Stimulated activated CD8-positive, alpha-beta memory T cell treated with anti-CD3 and anti-CD28 coated beads, Interleukin-4, amount 100 ng/mL, for 24 hours (primary cell): ENCODE data around the gene RNF214.

Experiments
- DNase-seq: peaks from one replicate; pipeline ENCODE4 v3.0.0-alpha.2; 2020; ENCODE audit warnings: low read depth

Gene RNF214

DNA sequence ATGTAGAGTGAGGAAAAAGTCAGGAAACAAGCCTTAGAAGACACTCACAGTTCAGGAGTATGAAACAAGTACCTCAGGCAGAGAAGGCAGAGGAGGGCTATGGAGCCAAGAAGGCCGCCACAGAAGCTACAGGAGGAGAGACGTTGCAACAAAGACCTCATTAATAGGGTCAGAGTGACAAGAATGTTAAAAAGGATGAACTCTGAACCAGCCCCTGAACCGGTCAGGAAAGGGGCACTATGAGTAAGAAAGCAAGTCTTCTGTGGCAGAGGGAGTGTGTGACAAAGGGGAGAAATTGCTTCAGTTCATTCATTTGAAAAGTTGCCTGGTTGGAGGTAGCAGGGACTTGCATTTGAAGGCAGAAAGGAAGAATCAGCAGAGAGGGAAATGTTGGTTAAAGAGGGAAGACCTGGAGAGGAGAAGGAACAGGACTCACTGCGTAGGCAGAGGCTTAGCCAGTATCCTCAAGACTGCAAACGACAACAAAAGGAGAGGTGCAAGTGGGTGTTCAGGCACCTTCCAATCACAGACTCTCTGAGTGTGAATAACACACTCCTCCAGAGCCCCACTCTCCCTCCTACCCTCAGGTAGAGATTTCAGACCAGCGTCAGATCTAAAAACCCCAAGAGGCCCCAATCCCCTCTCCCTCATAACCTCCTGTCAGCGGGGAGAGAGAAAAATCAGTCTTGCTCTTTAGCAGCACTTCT is 17.9 kb upstream of the RNF214 start:
- DNase-seq = no peak

DNA sequence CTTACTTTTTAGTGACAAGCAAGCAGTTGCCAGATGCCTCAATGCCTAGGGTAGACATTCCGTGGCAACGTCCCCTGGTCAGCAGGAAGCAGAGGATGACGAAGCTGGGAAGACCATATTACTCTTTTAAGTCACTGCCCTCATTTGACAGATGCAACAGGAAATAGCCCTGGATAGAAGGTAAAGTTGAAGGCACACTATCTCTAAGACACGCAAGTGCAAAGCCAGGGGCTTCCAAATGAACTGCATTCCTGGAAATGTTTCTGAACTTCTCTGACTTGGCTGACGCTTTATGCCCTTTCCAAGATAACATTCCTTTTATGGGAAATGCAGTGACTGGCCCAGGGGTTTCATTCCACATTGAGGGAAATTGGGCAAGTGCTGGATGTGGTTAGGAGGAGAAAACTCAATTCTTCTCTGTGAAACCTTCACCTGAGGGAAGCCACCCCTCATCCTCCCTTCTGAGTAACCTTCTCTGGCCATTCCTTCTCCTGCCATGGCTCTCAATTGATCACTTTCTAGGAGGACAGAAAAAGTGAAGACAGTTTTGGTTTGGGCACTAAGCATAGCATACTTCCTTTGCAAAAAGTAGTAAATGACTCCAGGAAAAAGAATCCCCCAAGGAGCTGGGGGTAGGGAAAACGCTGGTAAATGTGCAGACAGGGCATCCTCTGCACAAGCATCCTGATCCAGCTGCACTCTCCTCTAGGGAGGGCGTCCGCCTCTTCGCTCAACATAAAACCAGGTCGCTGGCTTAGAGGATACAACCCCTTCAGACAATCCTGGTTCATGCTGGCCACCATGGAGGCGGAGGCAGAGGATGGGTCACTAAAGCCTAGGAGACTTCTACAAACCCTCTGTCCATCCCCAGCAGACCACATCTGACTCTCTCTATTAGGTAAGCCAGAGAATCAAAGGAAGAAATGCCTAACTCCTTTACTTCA is 15.1 kb upstream of the RNF214 start:
- no peak for DNase-seq

DNA sequence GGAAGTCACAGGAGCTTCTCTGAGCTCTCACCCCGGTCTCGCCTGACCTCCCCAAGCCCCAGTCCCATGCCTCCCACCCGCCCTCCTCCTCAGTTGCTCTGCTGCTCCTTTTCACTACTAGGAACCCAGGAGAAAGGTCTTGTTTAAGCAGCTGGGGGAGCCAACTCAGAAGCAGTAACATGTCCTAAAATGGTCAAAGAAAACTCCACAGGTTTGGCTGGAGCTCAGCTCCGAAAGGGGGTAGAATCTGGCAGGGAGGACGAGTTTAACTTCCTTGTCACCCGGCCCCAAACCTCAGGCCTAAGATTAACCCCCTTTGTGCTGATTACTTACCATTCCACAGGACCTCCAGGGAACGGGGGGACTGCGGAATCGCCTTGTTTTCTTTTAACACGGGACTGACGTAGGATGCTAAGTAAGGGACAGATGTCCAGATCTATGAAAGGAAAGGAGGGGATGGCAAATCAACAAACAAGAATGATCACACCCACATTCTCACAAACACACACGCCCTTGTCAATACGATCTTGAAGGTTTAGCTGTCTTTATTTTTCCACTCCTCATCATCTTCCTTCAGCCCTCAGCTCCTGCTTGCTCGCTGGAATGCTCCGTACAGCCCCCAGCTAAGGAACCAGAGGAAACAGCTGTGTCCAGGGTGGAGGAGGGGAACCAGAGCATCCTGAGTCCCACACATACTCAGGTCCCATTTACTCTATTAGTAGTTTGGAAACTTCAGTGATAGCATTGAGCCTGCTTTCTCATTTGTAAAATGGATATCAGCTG is 14.1 kb upstream of the RNF214 start:
- DNase-seq = no peak

DNA sequence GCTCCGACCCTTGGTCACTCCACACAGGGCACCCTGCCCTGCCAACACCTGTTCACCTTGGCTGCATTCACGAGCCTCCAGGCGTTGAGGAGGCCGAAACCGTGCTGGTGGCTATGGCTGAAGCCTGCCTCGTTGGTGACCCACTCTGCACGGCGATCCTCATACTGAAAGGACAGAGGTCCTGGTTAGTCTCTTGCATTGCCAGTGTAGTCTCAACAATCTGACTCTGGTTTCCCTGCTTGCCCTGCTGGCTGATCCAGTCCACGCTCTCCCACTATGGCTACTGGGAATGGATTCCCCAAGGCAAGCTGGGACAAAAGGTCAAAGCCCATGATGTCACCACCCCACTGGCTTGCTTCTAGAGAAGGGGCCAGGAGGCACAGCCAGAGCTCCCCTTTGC is 13.5 kb upstream of the RNF214 start:
- no peak for DNase-seq

DNA sequence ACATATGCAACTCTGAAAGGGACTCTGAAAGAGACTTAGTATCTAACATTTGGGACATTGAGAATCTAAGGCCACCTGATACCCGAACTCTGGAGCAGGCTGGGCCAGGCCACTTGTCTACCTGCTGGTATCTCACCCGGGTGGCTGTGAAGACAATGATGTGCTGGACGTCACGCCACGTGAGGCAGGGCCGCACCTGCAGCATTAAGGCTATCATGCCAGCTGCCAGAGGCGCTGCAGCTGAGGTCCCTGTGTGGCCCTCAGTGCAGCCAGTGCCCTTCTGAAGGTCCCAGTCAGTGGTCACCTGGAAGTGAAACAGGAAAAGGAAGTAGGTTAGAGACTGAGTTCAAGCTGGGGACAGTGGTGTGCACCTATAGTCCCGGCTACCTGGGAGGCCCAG is 13.0 kb upstream of the RNF214 start:
- no peak for DNase-seq

DNA sequence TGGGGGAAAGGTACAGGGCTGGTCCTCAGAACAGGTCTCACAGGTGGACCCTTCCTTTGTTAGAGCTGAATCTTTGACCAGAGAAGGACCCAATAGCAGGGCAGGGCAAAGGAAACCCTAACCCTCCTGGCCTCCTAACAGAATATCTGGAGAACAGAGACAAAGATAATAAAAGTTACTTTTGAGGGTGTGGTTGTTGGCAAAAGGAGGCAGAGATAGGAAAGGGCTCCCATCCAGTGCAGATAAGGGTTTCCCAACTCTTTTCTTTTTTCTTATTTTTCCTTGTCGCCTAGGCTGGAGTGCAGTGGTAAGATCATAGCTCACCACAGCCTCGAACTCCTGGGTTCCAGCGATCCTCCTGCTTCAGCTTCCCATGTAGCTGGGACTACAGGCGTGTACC is 12.5 kb upstream of the RNF214 start:
- DNase-seq = no peak

DNA sequence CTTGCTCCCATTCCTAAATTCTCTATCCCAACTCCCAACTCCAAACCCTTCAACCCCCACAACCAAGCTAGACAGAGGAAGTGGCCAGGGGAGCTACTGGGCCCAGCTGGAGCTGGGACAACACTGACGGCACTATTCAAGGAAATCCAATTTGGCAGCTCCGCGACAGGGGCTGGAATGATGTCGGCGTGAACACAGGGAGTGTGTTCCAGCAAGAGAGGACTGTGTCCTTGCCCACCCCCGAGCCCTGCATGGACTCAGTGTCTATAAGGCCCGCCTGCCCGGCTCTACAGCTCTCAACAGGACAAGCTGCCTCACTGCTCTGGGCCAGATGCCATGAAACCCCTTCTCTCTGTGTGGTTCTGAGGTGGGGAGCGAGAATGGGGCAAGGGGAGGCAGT is 11.9 kb upstream of the RNF214 start:
- DNase-seq = no peak

DNA sequence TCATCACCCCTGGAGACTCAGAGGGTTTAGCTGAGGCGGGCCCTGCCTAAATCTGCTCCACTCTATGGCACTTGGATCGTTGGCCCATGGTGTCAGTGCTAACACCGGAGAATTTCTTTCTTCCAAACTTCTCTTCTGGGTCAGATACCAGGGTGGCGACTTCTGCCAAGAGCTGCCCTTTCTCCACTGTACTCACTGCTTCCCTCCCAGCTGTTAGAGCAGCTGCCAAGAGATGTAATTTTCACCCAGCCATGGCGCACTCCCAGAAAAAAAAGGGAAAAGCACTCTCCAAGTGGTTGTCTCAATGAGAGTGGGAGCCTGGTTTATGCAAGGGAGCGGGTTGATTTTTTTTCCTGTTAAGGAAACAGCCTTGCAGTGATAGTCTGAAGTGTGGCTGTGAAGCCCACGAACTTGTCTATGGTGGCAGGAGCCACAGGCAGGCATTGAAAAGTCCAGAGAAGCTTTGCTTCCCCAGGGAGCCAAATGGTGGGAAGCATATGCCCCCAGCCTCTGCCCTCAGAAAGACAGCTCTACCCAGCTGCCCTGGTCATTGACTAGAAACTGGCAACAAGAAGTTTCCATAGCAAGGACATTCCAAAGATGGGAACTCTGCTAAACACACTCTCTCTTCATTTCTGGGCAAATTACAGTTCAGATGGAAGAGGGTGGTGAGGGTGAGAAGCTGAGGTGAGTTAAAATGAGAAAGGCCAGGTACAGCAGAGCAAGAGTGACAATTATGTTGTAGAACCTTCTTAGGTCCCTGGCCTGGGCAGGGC is 11.3 kb upstream of the RNF214 start:
- no peak for DNase-seq

DNA sequence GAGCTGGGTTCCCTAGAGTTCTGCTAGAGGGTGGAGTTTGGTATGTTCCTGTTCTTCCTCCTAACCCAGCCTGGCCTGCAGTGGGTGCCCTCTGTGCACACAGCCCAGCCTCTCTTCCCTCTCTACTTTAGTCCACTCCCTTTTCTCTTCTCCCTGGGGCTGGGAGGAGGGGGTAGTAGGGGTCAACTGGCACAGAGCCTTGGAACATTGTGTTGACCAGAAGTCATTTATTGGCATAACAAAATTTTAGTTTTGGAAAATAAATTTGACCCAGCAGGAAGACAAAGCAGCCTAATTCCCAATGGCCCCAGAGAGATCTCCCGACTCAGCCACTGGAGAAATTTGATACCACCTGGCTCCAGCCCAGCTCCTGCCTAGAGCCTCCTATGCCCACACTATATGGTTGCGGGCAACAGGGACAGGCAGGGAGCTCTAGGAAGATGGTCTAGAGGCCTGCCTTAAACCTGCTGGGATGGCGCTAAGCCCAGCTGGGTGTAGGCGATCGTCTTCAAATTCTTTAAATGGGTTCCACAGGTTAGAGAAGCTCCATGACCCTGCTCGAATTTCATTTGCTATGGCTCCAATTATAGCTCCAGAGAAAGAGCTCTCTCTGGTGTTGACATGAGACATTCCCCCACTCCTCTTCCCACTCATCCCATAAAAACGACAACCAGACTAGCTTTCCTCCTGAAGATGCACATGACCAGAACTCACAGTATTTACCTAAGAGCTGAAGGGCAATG is 10.5 kb upstream of the RNF214 start:
- DNase-seq = no peak

DNA sequence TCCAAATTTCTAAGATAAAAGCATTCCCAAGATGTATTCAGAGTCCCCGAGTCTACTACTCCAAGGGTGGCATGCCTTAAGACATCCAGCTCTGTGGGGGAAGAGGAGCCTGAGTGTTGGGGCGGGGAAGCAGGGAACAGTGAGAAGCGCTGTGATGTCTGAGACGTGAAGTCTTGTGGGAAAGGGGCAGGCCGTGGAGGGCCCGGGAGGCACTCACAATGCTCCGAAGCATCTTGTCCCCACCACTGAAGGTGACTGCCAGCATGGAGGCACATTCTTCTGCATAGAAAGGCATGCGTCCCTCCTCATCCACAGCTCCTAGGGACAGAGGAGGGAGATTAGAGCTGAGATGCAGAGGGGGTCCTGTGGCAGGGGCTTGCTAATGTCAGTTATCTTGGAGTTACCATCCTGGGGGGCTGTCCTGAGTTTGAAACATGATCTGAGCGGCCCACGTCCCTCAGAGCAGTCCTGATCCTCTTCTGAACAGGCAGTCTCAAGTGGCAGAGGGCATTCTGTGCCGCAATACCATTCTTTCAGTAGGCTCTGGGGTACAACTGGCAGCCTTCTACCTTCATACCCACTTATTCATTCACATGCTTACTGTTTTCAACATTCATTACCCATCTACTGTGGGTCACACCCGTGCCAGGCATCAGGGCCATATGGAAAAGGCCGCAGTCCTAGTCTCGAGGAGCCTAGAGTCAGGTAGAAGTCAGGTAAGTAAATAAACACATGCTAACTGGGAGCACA is 9.3 kb upstream of the RNF214 start:
- no peak for DNase-seq

DNA sequence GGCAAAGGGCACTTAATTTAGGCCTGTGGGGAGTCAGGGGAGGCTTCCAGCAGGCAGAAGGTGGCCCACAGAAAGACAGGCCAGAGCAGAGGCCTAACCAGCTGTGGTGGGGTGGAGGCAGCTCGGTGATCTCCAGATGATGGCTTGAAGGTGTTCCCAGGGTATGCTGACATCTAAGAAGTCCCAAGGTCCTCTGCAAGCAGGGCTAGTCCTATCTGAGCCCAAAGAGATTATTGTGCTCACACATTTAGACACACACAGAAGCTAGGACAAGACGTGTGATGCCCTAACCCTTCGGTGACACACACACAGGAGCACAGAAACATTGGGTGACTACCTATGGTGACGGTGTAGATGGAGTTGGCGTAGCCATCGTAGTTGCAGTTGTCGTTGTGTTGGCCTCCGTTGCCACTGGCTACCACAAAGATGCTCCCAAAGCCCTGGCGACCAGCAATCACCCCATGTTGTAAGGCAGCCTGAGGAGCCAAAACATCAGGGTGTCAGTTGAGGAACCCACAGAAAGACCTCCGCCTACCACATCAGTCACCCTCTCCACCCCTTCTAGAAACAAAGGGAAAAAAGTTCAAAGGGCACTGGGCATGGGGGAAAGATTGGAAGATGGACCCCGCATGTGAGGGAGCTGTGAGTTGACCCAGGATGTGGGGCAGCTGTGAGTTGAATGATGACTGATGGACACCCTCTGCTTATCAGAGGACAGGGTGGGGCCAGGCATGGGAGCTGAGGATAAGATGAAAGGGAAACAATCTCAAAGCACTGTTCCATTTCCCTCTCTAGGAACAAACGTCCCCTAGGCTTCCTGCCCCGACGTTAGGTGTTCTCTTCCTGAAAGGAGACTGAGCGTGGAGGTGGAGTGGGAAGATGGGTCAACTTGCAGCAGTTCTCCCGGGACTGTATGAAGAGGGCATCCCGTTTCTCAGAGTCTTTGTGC is 8.5 kb upstream of the RNF214 start:
- DNase-seq = no peak

DNA sequence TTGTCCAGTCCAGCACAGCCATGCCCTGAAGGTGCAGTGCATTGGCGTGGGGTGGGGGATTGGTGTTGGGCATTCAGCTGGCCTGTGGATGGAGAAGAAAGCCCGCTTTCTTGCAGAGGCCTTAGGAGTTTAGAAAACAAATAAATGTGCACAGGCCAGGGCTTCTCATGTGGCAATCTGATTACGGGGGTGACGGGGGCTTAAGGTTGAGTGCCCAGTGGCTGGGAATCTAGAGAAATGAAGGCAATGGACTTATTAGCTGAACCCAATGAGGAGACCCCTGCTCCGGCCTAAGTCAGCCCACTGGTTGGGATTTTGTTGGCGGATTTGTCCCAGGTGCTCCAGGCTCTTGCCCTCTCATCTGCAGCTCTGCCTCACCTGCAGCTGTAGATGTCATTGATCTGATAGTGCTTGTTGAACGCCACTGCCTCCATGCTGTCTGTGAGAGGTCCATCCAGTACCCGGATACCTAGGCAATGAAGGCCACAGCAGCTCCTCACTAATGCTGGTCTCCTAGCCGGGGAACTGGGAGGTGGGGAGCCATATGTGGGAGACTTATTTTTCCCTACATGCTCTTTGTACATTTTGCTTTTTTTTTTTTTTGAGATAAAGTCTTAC is 6.8 kb upstream of the RNF214 start:
- DNase-seq = no peak

DNA sequence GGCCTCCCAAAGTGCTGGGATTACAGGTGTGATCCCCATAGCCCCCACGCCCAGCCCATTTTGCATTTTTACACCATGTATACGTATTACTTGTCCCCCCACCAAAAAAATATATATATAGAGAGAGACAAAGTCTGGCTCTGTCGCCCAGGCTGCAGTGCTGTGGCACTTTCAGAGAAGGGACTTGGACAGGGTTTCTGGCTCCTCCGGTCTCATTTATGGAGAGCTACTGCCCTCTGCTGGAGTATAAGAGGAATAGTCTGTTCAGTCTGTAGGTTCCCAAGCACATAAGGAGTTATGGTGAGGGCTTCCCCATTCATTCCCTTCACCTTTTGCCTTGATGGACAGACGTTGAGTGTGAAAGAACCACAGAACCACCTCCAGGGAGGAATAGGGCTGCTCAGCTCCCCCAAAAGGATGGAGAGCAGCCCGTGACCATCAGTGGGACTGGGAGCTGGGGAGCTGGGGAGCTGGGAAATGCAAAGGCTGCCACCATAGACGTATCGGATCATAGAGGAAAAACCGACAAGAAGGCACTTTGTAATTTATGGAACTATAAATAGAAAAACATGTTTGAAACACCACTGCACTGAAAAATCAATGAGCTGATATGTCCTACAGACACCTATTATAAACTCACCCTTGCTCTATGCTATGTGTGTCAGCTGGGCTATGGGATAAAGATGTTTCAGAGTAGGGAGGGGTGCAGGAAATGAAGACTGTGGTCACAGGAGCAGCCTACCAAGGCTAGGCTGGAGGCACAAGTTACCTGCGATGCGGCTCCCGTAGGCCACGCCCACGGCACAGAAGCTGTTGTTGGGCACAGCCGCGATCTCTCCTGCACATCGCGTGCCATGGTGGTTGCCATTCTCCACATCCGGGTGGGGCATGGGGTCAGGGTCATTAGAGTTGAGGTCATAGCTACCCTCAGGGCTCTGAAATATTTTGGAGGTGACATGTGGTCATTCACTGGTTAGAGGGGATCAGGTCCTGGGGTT is 5.8 kb upstream of the RNF214 start:
- no peak for DNase-seq

DNA sequence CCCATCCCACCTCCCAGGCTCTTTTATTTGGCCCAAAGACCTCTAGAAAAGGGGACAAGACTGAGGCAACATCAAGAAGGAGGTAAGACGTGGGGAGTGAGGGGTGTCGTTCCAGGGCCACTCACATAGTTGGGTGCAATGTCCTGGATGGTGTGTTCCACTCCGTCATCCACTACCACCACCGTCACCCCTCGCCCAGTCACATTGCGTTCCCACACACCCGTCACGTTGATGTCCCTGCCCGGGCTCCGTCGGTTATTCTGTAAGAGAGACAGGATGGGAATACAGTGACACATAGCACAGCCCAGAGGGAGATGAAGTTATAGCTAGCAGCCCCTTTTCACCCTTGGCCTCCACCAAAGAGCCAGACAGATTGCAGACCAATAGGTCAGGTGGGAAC is 4.4 kb upstream of the RNF214 start:
- DNase-seq = no peak

DNA sequence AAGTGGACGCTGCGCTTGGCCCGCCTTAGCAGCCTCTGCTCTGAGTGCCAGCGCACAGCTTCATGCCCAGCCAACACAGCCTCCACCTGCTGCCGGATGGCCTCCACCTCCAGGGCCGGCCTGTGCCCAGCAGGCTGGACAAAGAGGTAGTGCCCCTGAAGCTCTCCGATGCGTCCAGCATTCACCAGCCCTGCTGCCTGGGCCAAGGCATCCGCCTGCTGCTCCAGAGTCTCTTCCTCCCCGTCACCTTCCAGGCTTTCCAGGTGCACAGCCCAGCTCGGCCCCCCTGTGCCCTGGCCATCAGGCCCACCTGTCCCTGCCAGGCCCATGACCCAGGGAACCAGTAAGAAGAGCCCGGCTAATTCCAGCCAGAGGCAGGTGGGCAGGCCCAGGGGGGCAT is 3.1 kb upstream of the RNF214 start:
- DNase-seq = no peak

DNA sequence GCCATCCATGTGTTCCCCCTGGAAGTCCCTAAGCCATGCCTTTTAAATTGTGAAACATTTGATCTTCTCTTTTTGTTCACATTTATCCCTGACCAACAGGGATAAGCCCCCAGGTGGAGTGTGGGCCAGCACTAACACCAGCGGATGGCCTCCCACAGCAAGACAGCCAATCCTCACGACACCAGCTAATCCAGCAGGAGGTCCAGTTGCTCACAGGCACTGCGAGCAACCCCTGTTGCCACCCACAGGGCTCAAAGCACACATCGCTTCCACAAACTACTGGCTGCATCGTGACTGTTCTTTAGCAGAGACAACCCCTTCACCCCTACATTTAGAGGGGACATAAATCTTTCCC is 2.6 kb upstream of the RNF214 start:
- no peak for DNase-seq

DNA sequence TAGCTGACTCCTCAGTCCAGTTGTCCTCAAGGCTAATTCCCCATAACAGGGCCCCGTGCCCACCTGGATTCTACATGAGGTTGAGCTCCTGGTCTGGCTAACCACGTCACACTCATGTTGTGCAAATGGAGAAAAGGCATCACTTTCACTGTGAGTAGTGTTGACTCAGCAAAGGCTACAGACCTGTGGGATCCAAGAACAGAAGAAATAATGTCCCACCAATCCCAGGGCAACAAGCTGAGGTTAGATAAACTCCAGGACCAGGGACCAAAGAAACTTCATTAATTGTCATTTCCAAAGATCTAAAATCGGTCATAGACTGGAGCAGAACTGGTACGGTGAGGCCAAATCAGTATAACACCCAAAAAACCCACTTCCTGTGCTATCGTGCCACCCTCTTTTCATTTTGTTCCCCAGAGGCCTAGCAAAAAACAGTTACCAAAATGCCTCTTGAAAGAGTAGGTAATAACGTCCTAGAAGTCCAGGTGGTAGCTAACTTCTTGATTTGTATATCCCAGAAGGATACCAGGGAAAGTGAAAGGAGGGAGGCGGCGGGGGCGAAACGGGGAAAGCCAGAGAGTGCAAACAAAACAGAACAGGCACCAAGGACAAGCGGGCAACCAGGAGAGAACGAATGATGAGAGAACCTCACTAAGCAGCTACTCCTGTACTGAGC is 2.0 kb upstream of the RNF214 start:
- DNase-seq = no peak
